Activated CD4-positive, alpha-beta memory T cell treated with anti-CD3 and anti-CD28 coated beads for 36 hours (primary cell): ENCODE measurements around the gene NINL. TPM values are rescaled to one million over a fixed set of nuclear protein-coding genes. Genes with fewer than 3 reads are reported as not detected.
"Not testable (repeated sequence)": the region's sequence is repeated elsewhere in the genome, so short reads cannot be mapped to it uniquely, and the experiment has no call there.

Source experiments
- CTCF ChIA-PET: fragments of 350-600 bp; sonication (Branson Sonifier 250); formaldehyde crosslinking; loops from one replicate; lab custom pipeline; 2021; ENCODE audit warnings: antibody characterized with exemption, inconsistent platforms; lab: Charles Lee
- POLR2A ChIA-PET: fragments of 350-600 bp; sonication (Branson Sonifier 250); formaldehyde crosslinking; loops from one replicate; lab custom pipeline; 2021; ENCODE audit warnings: antibody characterized with exemption; lab: Charles Lee
- DNase-seq: peaks from one replicate; pipeline ENCODE4 v3.0.0-alpha.2; 2020
- H3K27ac Mint-ChIP-seq: one replicate; pipeline ENCODE4 v1.8.0; 2021; ENCODE audit warnings: mixed read lengths
- H3K27me3 Mint-ChIP-seq: one replicate; pipeline ENCODE4 v1.8.0; 2021; ENCODE audit warnings: mixed read lengths
- H3K36me3 Mint-ChIP-seq: one replicate; pipeline ENCODE4 v1.8.0; 2021; ENCODE audit warnings: mixed read lengths
- H3K4me1 Mint-ChIP-seq: one replicate; pipeline ENCODE4 v1.8.0; 2021; ENCODE audit warnings: low read depth, mixed read lengths
- H3K4me3 Mint-ChIP-seq: one replicate; pipeline ENCODE4 v1.8.0; 2021; ENCODE audit warnings: mild to moderate bottlenecking, mixed read lengths
- H3K9me3 Mint-ChIP-seq: one replicate; pipeline ENCODE4 v1.8.0; 2021; ENCODE audit warnings: mixed read lengths
- intact Hi-C: fragments of 100-400 bp; cut with micrococcal nuclease; formaldehyde crosslinking; loops from one replicate; pipeline ENCODE4 v1.15.1; 2023
- total RNA-seq, 2 experiments: library from RNA; stranded (reverse); gene quantifications; one replicate each; pipeline ENCODE4 v1.2.3, GENCODE V29; 2021

NINL gene
- total RNA-seq, result 1 to 10 TPM; 2.7 to 3.9 TPM

DNA sequence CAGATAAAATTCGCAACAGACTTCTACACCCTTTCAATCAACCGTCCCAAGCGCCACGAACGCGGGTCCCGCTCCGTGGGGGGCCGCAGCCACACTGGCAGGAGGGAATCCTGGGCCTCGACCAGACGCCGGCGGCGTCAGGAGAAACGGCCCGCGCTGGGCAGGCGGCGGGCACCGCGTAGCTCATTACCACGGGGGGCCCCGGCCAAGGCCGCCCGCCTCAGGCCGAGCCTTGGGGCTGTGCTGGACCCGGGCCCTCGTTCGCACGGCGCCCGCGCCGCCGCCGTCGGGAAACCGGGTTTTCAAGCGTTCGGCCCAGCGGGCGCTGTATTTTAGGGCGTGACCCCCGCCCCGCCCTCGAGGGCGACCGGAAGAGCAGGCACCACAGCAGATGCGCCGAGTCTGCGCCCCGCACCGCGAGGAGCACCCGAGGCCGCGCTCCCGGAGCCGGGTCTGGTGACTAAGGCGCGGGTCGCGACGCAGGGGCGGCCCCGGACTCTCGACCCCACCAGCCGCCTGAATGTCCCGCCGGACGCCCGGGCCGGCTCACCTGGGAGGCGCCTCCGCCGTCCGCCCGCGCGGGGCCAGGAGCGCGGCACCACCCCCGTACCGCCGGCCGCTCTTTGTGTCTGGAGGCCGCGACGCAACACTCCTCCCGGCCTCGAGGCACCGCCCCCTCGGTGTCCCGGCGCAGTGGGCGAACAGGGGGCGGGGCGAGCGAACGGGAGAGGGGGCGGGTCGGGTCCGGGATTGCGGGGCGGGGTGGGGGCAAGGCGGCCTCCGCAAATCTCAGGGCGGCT, at the start of gene NINL:
NINL (minus strand) TSS at position 627 of the 800 bp plus-strand sequence. CDS start 58,944 bp downstream, outside the sequence.
- Mint-ChIP-seq H3K36me3 (no peaks in the 10 kb centered on the region), H3K4me3 (peak within 1 kb of the TSS; percentile 75), H3K27me3 (no peaks in the 10 kb centered on the region), H3K27ac (peak within 1 kb of the TSS; percentile 1), H3K9me3 (no peaks in the 10 kb centered on the region), H3K4me1 (peaks cover 10% of the 10 kb centered on the region)
- POLR2A ChIA-PET, result interaction anchor here (1.0 kb wide), 1 partner anchor 40 kb away, joined by 3 read pairs; no protein-coding TSS in a partner anchor
- intact Hi-C loops, result loop anchor here (1.0 to 2.0 kb wide), 2 partner anchors 18 to 39 kb away; partner anchors contain the start of gene NANP
- DNase-seq, result peak; percentile 61
- CTCF ChIA-PET, result interaction anchor here (0.7 kb wide), 1 partner anchor 8 kb away, joined by 3 read pairs; no protein-coding TSS in a partner anchor

DNA sequence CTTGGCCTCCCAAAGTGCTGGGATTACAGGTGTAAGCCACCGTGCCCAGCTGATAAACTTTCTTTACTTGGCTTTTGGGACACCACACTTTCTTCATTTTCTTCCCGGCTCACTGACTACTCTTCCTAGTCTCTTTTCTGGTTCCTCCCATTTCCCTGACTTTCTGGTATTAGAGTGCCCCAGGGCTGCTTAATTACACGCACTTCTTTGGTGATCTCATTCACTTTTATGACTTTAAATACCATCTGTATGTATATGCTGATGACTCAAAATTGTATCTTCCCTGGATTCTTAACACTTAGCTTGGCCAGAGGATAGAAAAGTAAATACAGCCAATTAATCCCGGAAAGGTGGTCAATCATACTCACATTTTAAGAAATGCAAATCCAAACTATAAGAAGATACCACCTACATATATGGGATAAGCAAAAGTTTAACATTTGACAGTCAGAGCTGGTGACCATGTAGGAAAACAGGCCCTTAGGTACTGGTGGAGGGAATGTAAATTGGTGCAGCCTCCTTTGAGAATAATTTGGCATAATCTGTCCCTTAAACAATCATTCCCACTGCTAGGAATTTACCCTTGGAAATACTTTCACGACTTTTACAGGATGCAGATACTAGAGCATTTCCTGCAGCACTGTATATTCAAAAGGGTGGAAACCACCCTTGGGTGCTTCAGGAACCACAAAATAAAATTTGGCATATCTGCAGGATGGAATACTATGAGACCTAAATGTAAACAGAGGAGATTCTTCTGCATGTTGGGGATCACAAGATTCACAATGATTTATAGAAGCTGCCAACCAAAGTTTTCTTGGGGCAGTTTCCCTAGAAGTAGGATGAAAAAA, 47.8 kb upstream of the NINL start:
- H3K36me3 Mint-ChIP-seq, result peaks cover 31% of the 10 kb centered on the region
- H3K4me1 Mint-ChIP-seq, result peaks cover 9% of the 10 kb centered on the region
- peaks cover 28% of the 10 kb centered on the region for H3K9me3 Mint-ChIP-seq
- intact Hi-C loops, result no loop called here
- H3K27ac Mint-ChIP-seq, result no peak overlapping the region
- ChIA-PET POLR2A (no interaction called here), CTCF (no interaction called here)
- no peak overlapping the region for H3K4me3 Mint-ChIP-seq
- DNase-seq, result no peak
- H3K27me3 Mint-ChIP-seq, result no peaks in the 10 kb centered on the region

DNA sequence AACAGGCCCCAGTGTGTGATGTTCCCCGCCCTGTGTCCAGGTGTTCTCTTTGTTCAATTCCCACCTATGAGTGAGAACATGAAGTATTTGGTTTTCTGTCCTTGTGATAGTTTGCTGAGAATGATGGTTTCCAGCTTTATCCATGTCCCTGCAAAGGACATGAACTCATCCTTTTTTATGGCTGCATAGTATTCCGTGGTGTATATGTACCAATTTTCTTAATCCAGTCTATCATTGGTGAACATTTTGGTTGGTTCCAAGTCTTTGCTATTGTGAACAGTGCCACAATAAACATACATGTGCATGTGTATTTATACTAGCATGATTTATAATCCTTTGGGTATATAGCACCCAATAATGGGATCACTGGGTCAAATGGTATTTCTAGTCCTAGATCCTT, 45.3 kb upstream of the NINL start:
- H3K4me3 Mint-ChIP-seq, intact Hi-C loops, POLR2A ChIA-PET, H3K4me1 Mint-ChIP-seq, CTCF ChIA-PET, DNase-seq, H3K27me3 Mint-ChIP-seq, H3K27ac Mint-ChIP-seq: not testable (repeated sequence)
- peaks cover 19% of the 10 kb centered on the region for H3K9me3 Mint-ChIP-seq
- H3K36me3 Mint-ChIP-seq, result peaks cover 20% of the 10 kb centered on the region

DNA sequence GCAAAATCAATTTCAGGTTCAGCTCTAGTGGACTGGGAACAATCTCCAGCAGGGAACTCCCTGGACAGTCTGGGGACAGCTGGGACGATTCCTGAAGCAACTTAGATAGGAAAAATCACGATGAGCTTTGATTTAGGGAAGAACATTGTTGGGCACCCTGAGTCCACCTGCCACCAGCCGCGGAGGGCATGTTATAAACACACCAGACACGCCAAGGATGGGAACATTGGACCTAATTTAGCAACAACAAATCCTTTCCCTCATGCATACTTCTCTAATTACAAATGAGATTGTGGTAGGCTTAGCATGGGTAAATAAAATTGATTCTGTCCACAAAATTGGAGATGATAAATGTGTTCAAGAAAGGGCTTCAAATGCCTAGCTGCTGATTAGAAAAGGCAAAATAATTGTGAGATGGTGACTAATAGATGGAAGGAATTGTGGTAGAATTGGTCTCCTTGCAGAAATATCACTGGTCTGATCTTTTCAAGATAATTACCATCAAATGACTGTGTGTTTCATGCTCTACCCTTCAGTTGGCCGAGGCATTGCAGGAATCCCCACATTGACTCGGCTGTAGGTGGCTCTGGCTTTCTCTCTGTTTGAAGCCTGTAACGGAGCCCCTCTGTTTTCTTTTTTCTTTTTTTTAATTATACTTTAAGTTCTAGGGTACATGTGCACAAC, 44.6 kb upstream of the NINL start:
- Mint-ChIP-seq H3K36me3 (peaks cover 14% of the 10 kb centered on the region), H3K4me1 (peaks cover 9% of the 10 kb centered on the region), H3K27ac (peak overlapping the region; percentile 4), H3K27me3 (no peaks in the 10 kb centered on the region), H3K9me3 (peaks cover 19% of the 10 kb centered on the region), H3K4me3 (no peak overlapping the region)
- ChIA-PET CTCF (no interaction called here), POLR2A (no interaction called here)
- no peak for DNase-seq
- intact Hi-C loops, result no loop called here

DNA sequence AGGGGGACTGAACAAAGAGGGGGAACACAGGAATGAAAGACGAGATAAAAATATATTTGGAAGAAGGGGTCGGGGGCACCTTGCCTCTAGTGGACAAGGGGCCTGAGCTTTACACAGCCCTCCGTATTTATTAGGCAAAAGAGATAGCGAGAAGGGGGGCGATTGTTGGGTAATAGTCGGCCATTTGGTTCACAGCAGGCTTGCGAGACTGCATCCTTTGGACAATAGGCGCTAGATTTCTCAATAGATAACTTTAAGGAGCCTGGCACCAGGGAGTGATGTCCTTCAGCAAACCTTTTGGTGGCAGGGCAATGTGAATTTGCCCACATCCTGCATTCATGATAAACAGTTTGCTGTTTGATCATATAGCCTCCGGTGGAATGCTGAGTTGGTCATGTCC, 41.4 kb upstream of the NINL start:
- ChIA-PET CTCF (no interaction called here), POLR2A (no interaction called here)
- H3K36me3 Mint-ChIP-seq, result peaks cover 14% of the 10 kb centered on the region
- no peak for DNase-seq
- H3K27ac Mint-ChIP-seq, result no peak overlapping the region
- peaks cover 19% of the 10 kb centered on the region for H3K9me3 Mint-ChIP-seq
- H3K4me1 Mint-ChIP-seq, result peaks cover 23% of the 10 kb centered on the region
- intact Hi-C loops, result no loop called here
- H3K27me3 Mint-ChIP-seq, result no peaks in the 10 kb centered on the region
- H3K4me3 Mint-ChIP-seq, result no peak overlapping the region

- intact Hi-C loops, result loop anchor here (1.0 to 5.0 kb wide), 5 partner anchors 39 to 567 kb away; partner anchors contain the start of genes ACSS1, GINS1, NINL and PYGB
- DNase-seq, result no peak
- POLR2A ChIA-PET, result interaction anchor here (0.9 kb wide), 1 partner anchor 40 kb away, joined by 3 read pairs; no protein-coding TSS in a partner anchor
- peaks cover 14% of the 10 kb centered on the region for H3K9me3 Mint-ChIP-seq
- H3K4me1 Mint-ChIP-seq, result peaks cover 18% of the 10 kb centered on the region
- CTCF ChIA-PET, result no interaction called here
- peak overlapping the region; percentile 78 for H3K4me3 Mint-ChIP-seq
- peak overlapping the region; percentile 96 for H3K27ac Mint-ChIP-seq
- no peaks in the 10 kb centered on the region for H3K27me3 Mint-ChIP-seq
- peaks cover 12% of the 10 kb centered on the region for H3K36me3 Mint-ChIP-seq
Observed at GRCh38 chr20:25624500-25624939, 39.2 kb upstream of the NINL start.

- intact Hi-C loops, result loop anchor here (1.0 to 5.0 kb wide), 7 partner anchors 15 to 567 kb away; partner anchors contain the start of genes ACSS1, GINS1, NINL and PYGB
- Mint-ChIP-seq H3K4me1 (peaks cover 18% of the 10 kb centered on the region), H3K27me3 (no peaks in the 10 kb centered on the region), H3K9me3 (peaks cover 14% of the 10 kb centered on the region), H3K27ac (peak within 1 kb of the TSS; percentile 96), H3K36me3 (peaks cover 12% of the 10 kb centered on the region), H3K4me3 (peak within 1 kb of the TSS; percentile 78)
- ChIA-PET CTCF (no interaction called here), POLR2A (no interaction called here)
- peak; percentile 96 for DNase-seq
Observed at GRCh38 chr20:25623736-25624499, 38.6 kb upstream of the NINL start, which contains the start of gene NANP. TSS of gene NANP (minus strand) at chr20:25624014. CDS start at chr20:25623948, 66 bp downstream.

DNA sequence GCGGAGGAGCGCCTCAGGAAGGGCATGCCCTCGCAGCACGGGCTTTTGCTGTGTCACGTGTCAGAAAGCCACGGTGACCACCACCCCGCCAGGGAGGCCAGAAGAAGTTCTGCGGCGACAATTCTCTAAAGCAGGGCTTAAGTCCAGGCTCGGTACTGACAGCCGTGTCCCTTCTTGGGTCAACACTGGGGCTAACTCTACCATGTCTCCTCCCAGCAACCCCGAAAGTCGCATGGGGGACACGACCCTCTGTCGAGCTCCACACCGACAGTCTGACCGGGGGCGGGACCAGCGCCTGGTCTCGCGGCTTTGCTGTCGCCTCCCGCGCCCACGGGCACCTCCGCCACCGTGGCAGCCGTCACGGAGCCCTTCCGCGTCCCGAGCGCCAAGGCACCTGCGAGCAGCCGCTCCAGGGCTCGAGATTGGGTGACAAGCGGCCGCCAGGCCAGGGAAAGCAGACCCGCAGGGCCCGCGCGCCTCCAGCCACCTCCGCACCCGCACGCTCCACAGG, 37.9 kb upstream of the NINL start:
- intact Hi-C loops, result loop anchor here (1.0 to 5.0 kb wide), 5 partner anchors 14 to 566 kb away; partner anchors contain the start of genes ACSS1, GINS1, PYGB and ZNF337
- Mint-ChIP-seq H3K4me3 (peak overlapping the region; percentile 78), H3K36me3 (peaks cover 10% of the 10 kb centered on the region), H3K27ac (peak overlapping the region; percentile 96), H3K4me1 (peaks cover 18% of the 10 kb centered on the region), H3K27me3 (no peaks in the 10 kb centered on the region), H3K9me3 (peaks cover 10% of the 10 kb centered on the region)
- ChIA-PET CTCF (no interaction called here), POLR2A (no interaction called here)
- DNase-seq, result peak; percentile 48

DNA sequence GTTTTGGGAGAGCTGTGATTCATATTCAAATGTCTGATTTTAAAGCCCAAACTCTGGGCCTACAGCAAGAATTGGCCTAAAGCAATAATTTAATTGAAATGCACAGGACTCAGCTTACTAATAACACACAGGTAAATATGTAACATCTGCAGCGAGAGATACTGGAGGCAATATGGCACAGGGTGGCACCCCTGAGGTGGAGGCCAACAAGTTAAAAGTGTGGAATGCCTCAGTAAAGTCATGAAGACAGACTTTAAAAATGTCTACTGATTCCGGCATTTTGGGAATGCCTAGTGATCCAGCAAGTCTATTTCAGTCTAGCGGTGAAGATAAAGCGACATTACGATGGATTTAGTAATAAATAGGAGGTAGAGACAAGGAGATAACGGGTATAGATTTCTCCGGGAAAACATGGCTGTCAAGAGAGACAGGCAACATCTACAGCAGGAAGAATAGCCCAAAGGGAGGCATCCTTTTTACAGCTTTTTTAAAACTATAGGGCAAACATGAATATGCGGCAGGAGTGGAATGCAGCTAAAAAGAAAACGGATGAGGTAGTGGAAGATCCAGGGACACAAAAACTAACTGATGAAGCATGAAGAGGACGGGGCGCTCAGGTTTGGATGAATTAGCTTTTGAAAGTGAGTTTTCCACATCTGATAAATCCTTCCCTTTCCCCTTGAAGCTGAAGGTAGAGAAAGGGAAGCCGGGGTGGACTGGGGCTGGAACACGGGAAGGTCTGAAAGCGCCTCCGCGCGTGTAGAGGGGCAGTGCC, 37.3 kb upstream of the NINL start:
- Mint-ChIP-seq H3K9me3 (peaks cover 5% of the 10 kb centered on the region), H3K27ac (peak overlapping the region; percentile 43), H3K27me3 (no peaks in the 10 kb centered on the region), H3K36me3 (peaks cover 6% of the 10 kb centered on the region), H3K4me1 (peaks cover 18% of the 10 kb centered on the region), H3K4me3 (peak overlapping the region; percentile 78)
- DNase-seq, result no peak
- ChIA-PET POLR2A (no interaction called here), CTCF (no interaction called here)
- intact Hi-C loops, result loop anchor here (1.0 to 5.0 kb wide), 5 partner anchors 14 to 565 kb away; partner anchors contain the start of genes ACSS1, GINS1, PYGB and ZNF337

- ChIA-PET CTCF (no interaction called here), POLR2A (no interaction called here)
- Mint-ChIP-seq H3K9me3 (no peaks in the 10 kb centered on the region), H3K36me3 (peaks cover 4% of the 10 kb centered on the region), H3K4me1 (peaks cover 18% of the 10 kb centered on the region), H3K27ac (no peak overlapping the region), H3K4me3 (peak overlapping the region; percentile 78), H3K27me3 (no peaks in the 10 kb centered on the region)
- no peak for DNase-seq
- intact Hi-C loops, result loop anchor here (2.0 to 5.0 kb wide), 4 partner anchors 13 to 565 kb away; partner anchors contain the start of genes ACSS1, GINS1 and PYGB
Observed at GRCh38 chr20:25622049-25622448, 36.7 kb upstream of the NINL start.
